SK-N-SH (cell line): ENCODE data around the gene CCDC179. TPM values are rescaled to one million over a fixed set of nuclear protein-coding genes. Genes with fewer than 3 reads are reported as not detected.

Experiments
- CTCF ChIA-PET: fragments of 300-600, 350-600 bp; formaldehyde crosslinking; extraction: SDS; loops from one replicate; lab custom pipeline; 2021; lab: Yijun Ruan, JAX
- POLR2A ChIA-PET: fragments of 350-600 bp; sonication (Branson Sonifier 250); formaldehyde crosslinking; extraction: SDS; loops from one replicate; lab custom pipeline; 2020; ENCODE audit warnings: antibody characterized with exemption, inconsistent platforms; lab: Yijun Ruan, JAX
- DNase-seq: peaks from one replicate; pipeline ENCODE4 v3.0.0; 2012
- H2AFZ ChIP-seq: fragments of 200-600 bp; sonication (generic); 2 replicates; pipeline ENCODE4 v1.8.1; 2016; ENCODE audit warnings: antibody characterized with exemption, mild to moderate bottlenecking, low read depth
- H3F3A ChIP-seq: fragments of 200-600 bp; sonication (generic); replicated peaks from 2 replicates; pipeline ENCODE3; 2016; ENCODE audit warnings: antibody characterized with exemption, mild to moderate bottlenecking; ENCODE audit not compliant: insufficient read depth
- H3K27ac ChIP-seq, 2 experiments: fragments of 200-500 bp in 1 of 2; fragments of 200-600 bp in 1 of 2; sonication (Bioruptor generic) in 1 of 2; sonication (generic), shearing (Covaris generic) in 1 of 2; 2 replicates each; pipeline versions ENCODE4 v1.5.1 to v1.6.1; 2014 to 2016; ENCODE audit warnings: low read depth in 2 of 2, inconsistent platforms in 1 of 2, low read length in 1 of 2, mild to moderate bottlenecking in 1 of 2, mixed read lengths in 1 of 2
- H3K27me3 ChIP-seq: fragments of 200-600 bp; sonication (generic), shearing (Covaris generic); 2 replicates; pipeline ENCODE4 v1.6.1; 2016; ENCODE audit warnings: mixed run types; ENCODE audit not compliant: insufficient read depth
- H3K36me3 ChIP-seq, 2 experiments: fragments of 200-500 bp in 1 of 2; fragments of 200-600 bp in 1 of 2; sonication (Bioruptor generic) in 1 of 2; sonication (generic) in 1 of 2; replicated peaks in 1 of 2; 2 replicates each; pipeline versions ENCODE3 to v1.5.1; 2014 to 2016; ENCODE audit warnings: low read length in 1 of 2, mild to moderate bottlenecking in 1 of 2; ENCODE audit not compliant: insufficient read depth in 2 of 2, control insufficient read depth in 1 of 2
- H3K4me1 ChIP-seq, 2 experiments: fragments of 200-500 bp in 1 of 2; fragments of 200-600 bp in 1 of 2; sonication (Bioruptor generic) in 1 of 2; sonication (generic), shearing (Covaris generic) in 1 of 2; 2 replicates each; pipeline versions ENCODE4 v1.5.1 to v1.6.1; 2014 to 2016; ENCODE audit warnings: low read depth in 1 of 2, low read length in 1 of 2, mixed run types in 1 of 2; ENCODE audit not compliant: insufficient read depth in 2 of 2, control insufficient read depth in 1 of 2
- H3K4me2 ChIP-seq: fragments of 200-600 bp; sonication (generic), shearing (Covaris generic); 2 replicates; pipeline ENCODE4 v1.6.1; 2017; ENCODE audit warnings: mixed run types
- H3K4me3 ChIP-seq, 2 experiments: fragments of 200-500 bp in 1 of 2; fragments of 200-600 bp in 1 of 2; sonication (Bioruptor generic) in 1 of 2; sonication (generic), shearing (Covaris generic) in 1 of 2; 2 replicates each; pipeline versions ENCODE4 v1.5.1 to v1.8.1; 2014 to 2016; ENCODE audit warnings: low read depth in 2 of 2, inconsistent platforms in 1 of 2, low read length in 1 of 2, mild to moderate bottlenecking in 1 of 2, mixed read lengths in 1 of 2, moderate library complexity in 1 of 2
- H3K79me2 ChIP-seq: fragments of 200-600 bp; sonication (generic); 2 replicates; pipeline ENCODE4 v1.8.1; 2017; ENCODE audit warnings: mild to moderate bottlenecking; ENCODE audit not compliant: insufficient read depth
- H3K9ac ChIP-seq: fragments of 200-600 bp; sonication (generic); 2 replicates; pipeline ENCODE4 v1.6.1; 2017; ENCODE audit warnings: mixed run types
- H3K9me2 ChIP-seq: fragments of 200-600 bp; sonication (generic); 2 replicates; pipeline ENCODE4 v1.6.1; 2017; ENCODE audit warnings: mixed run types
- H3K9me3 ChIP-seq: fragments of 200-600 bp; sonication (generic); 2 replicates; pipeline ENCODE4 v1.6.1; 2017; ENCODE audit warnings: mixed run types, mild to moderate bottlenecking, moderate library complexity
- H4K20me1 ChIP-seq: fragments of 200-600 bp; sonication (generic); 2 replicates; pipeline ENCODE4 v1.6.1; 2017; ENCODE audit warnings: mild to moderate bottlenecking, mixed run types; ENCODE audit not compliant: insufficient read depth
- CHD2 ChIP-seq: fragments of 150-350 bp; IDR thresholded peaks from 2 replicates; pipeline ENCODE4 v1.6.1; 2018; ENCODE audit warnings: low read length; ENCODE audit not compliant: partially characterized antibody
- EZH2phosphoT487 ChIP-seq: fragments of 200-600 bp; sonication (generic); IDR thresholded peaks from 2 replicates; pipeline ENCODE4 v1.6.1; 2017; ENCODE audit warnings: low read depth, mixed run types, mild to moderate bottlenecking, antibody characterized with exemption, moderate library complexity, borderline replicate concordance
- GATA2 ChIP-seq: sonication (generic); formaldehyde crosslinking; IDR thresholded peaks from 2 replicates; pipeline ENCODE4 v1.5.0; 2020; ENCODE audit warnings: mild to moderate bottlenecking, missing genetic modification reagents
- JUND ChIP-seq: IDR thresholded peaks from 2 replicates; pipeline ENCODE4 v1.4.0; 2012
- MXI1 ChIP-seq: IDR thresholded peaks from 2 replicates; pipeline ENCODE4 v1.6.1; 2012; ENCODE audit warnings: mild to moderate bottlenecking, low read depth, low read length, improper control_type of control experiment
- NFIC ChIP-seq: IDR thresholded peaks from 2 replicates; pipeline ENCODE4 v1.4.0; 2012; ENCODE audit warnings: borderline replicate concordance
- NRF1 ChIP-seq: IDR thresholded peaks from 2 replicates; pipeline ENCODE4 v1.6.1; 2012; ENCODE audit warnings: low read depth, mild to moderate bottlenecking, low read length
- POLR2AphosphoS5 ChIP-seq: IDR thresholded peaks from 2 replicates; pipeline ENCODE4 v1.6.1; 2012; ENCODE audit warnings: low read depth, low read length
- RCOR1 ChIP-seq: fragments of 150-350 bp; IDR thresholded peaks from 2 replicates; pipeline ENCODE4 v1.6.1; 2017; ENCODE audit warnings: antibody characterized with exemption, low read length
- RFX5 ChIP-seq: IDR thresholded peaks from 2 replicates; pipeline ENCODE4 v1.6.1; 2012; ENCODE audit warnings: mild to moderate bottlenecking, improper control_type of control experiment, low read length
- SIN3A ChIP-seq: IDR thresholded peaks from 2 replicates; pipeline ENCODE4 v1.6.1; 2012; ENCODE audit warnings: low read depth, mild to moderate bottlenecking, low read length, moderate library complexity, borderline replicate concordance
- TCF12 ChIP-seq: IDR thresholded peaks from 2 replicates; pipeline ENCODE4 v1.4.0; 2012
- WGBS: methylation state at CpG from one replicate; pipeline ENCODE4 v1.1.6; 2017; ENCODE audit warnings: low lambda C conversion rate; 5-methylcytosine and 5-hydroxymethylcytosine counted together
- polyA plus RNA-seq, 3 experiments: library from polyadenylated mRNA; depleted of rRNA; stranded (reverse); fragments of >200 nt; gene quantifications; 2 replicates each; pipeline ENCODE4 v1.2.3, GENCODE V29; 2012
- TF ChIP-seq, protein P1 (sequence below): IDR thresholded peaks from 2 replicates; pipeline ENCODE4 v1.4.0; 2012; ENCODE audit warnings: low read depth

CCDC179 gene
- polyA plus RNA-seq, 1 of the 3 experiments (the other 2 are of a cell fraction) = not detected

DNA sequence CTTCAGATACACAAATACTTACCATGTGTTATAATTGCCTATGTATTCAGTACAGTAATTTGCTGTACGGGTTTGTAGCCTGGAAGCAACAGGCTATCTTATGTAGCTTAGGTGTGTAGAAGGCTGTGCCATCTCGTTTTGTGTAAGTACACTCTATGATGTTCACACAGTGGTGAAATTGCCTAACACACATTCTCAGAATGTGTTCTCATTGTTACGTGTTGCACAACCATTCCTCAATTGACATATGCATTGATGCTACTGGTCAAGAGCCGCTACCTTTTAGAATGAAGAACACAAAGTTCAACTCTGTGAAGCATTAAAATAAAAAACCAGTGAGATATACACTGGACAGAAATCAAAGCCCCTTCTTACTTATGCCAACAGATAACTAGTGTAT lies 57.4 kb downstream of the CCDC179 start:
- Histone ChIP-seq H3K4me1 (peaks cover 0 to 6% of the 10 kb centered on the region in 2 experiments; a peak in 1 of 4 replicates), H3K27me3 (no peaks in the 10 kb centered on the region), H3F3A (no peaks in the 10 kb centered on the region), H2AFZ (no peak overlapping the region), H3K36me3 (no peaks in the 10 kb centered on the region), H3K4me2 (no peak overlapping the region), H3K9ac (no peak overlapping the region), H3K4me3 (no peak overlapping the region), H4K20me1 (no peaks in the 10 kb centered on the region), H3K9me2 (no peaks in the 10 kb centered on the region), H3K27ac (no peak overlapping the region), H3K79me2 (no peaks in the 10 kb centered on the region), H3K9me3 (no peaks in the 10 kb centered on the region)
- CTCF ChIA-PET = no interaction called here
- POLR2A ChIA-PET = no interaction called here
- TF ChIP-seq GATA2 (CRISPR knock-in tag) (no peak), TCF12 (no peak)
- WGBS = 59% methylated on average over 4 of the region's 4 CpGs
- no peak for DNase-seq

DNA sequence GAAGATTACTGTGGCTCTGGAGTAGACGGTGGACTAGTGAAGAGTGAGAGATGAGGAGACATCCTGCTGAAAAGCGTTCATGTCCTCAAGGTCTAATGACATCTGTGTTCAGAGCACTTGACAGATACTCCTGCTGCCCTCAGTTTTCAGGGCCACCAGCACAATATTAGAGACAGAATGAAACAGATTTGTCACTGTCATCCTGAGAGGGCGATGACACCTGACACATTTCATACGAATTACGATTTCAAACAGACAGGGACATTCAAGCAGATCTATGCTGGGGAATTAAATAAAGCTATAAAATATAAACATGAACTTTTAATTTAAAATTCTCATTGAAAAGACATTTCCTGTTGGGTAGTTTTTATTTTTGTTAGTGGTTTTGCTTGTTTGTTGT lies 59.8 kb downstream of the CCDC179 start:
- H4K20me1 ChIP-seq = no peaks in the 10 kb centered on the region
- WGBS = 66% methylated on average over 5 of the region's 5 CpGs
- H3K27ac ChIP-seq = no peak overlapping the region
- no peaks in the 10 kb centered on the region for H3K27me3 ChIP-seq
- no peaks in the 10 kb centered on the region for H3K9me2 ChIP-seq
- ChIA-PET POLR2A (no interaction called here), CTCF (interaction anchor here (7.2 kb wide), 1 partner anchor 13 kb away, joined by 45 read pairs; no protein-coding TSS in a partner anchor)
- no peaks in the 10 kb centered on the region for H3F3A ChIP-seq
- no peak overlapping the region for H2AFZ ChIP-seq
- no peaks in the 10 kb centered on the region for H3K9me3 ChIP-seq
- peaks cover 0 to 9% of the 10 kb centered on the region in 2 experiments; a peak in 2 of 4 replicates for H3K4me1 ChIP-seq
- no peak overlapping the region for H3K4me2 ChIP-seq
- no peaks in the 10 kb centered on the region for H3K79me2 ChIP-seq
- no peaks in the 10 kb centered on the region for H3K36me3 ChIP-seq
- no peak overlapping the region for H3K9ac ChIP-seq
- TF ChIP-seq RFX5 = no peak
- TF ChIP-seq CHD2 = no peak
- no peak for TF ChIP-seq NRF1
- no peak for TF ChIP-seq RCOR1
- TF ChIP-seq SIN3A = no peak
- TF ChIP-seq JUND = no peak
- TF ChIP-seq, protein P1, sequence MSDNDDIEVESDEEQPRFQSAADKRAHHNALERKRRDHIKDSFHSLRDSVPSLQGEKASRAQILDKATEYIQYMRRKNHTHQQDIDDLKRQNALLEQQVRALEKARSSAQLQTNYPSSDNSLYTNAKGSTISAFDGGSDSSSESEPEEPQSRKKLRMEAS = no peak
- no peak for DNase-seq
- H3K4me3 ChIP-seq = no peak overlapping the region

DNA sequence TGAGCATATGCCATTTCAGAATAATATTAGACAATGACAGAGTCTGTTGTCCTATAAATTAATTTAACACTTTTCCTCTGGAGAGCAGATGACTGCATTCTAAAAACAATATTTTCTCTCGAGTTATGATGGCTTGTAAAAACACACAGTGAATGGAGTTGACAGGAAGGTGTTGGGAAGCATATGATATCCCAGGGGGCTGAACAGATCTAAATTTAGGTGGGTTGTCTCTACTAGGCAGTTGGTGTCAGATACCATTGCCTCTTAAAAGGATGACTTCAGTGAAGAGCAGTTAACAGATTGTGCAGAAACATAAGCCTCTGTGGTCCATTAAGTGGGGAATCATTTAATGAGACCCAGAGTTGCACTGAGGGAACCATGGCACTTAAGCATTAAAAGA lies 61.4 kb downstream of the CCDC179 start:
- POLR2A ChIA-PET = no interaction called here
- Histone ChIP-seq H3F3A (no peaks in the 10 kb centered on the region), H4K20me1 (no peaks in the 10 kb centered on the region), H3K36me3 (no peaks in the 10 kb centered on the region), H3K79me2 (no peaks in the 10 kb centered on the region), H3K27ac (no peak overlapping the region), H3K27me3 (no peaks in the 10 kb centered on the region), H3K4me2 (no peak overlapping the region), H3K4me1 (peaks cover 0 to 13% of the 10 kb centered on the region in 2 experiments; a peak in 2 of 4 replicates), H2AFZ (no peak overlapping the region), H3K9ac (no peak overlapping the region), H3K9me3 (no peaks in the 10 kb centered on the region), H3K4me3 (no peak overlapping the region), H3K9me2 (no peaks in the 10 kb centered on the region)
- CTCF ChIA-PET = interaction anchor here (7.2 kb wide), 1 partner anchor 11 kb away, joined by 45 read pairs; no protein-coding TSS in a partner anchor
- 24% methylated on average over 1 of the region's 1 CpG for WGBS
- no peak for TF ChIP-seq POLR2AphosphoS5
- TF ChIP-seq EZH2phosphoT487 = no peak
- TF ChIP-seq NFIC = no peak
- no peak for TF ChIP-seq MXI1
- no peak for TF ChIP-seq NRF1
- TF ChIP-seq RFX5 = no peak
- no peak for DNase-seq
